ENCODE data around the gene THSD4.

THSD4 gene

DNA sequence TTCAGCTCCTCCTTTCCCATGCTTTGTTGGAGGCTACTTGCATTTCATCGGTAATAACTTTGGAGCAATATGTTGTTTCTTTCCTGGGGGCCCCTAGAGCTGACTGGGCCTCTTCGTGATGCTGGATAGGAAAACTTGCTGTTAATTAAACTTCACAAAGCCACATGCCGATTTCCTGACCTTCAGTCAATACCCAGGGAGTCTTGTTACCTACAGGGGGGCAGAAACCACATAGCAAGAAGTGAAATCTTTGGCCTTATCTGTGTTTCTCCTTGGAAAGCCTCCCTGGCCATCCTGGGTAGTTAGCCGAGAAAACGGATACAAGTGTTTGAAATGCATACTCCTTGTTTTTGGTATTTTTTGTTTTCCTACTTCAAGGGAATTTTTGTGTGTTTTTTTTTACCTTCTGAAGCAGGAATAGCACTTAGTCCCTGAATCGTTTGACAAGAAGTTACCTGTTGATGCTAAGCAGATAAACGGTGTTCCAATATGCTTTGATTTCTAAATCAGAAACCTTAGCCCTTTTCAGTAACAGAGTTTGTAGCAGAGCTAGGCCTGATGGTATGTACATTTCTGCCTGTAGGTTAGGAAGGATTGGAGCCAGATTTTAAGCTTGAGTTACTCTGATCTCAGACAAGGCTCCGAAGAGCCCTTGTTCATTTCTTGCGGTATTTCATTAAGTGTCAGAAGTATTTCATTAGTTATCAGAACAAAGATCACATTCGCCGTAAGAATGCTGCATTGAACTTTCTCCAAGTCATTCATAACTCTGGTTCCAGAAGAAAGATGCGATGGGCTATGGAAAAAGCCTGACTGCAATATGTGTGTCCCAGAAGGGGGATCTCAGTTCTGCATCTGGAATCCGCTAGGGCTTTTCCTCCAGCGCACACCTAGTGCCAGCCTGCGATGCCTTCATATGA lies 111.5 kb downstream of the THSD4 start:
- TF ChIP-seq, protein P1, sequence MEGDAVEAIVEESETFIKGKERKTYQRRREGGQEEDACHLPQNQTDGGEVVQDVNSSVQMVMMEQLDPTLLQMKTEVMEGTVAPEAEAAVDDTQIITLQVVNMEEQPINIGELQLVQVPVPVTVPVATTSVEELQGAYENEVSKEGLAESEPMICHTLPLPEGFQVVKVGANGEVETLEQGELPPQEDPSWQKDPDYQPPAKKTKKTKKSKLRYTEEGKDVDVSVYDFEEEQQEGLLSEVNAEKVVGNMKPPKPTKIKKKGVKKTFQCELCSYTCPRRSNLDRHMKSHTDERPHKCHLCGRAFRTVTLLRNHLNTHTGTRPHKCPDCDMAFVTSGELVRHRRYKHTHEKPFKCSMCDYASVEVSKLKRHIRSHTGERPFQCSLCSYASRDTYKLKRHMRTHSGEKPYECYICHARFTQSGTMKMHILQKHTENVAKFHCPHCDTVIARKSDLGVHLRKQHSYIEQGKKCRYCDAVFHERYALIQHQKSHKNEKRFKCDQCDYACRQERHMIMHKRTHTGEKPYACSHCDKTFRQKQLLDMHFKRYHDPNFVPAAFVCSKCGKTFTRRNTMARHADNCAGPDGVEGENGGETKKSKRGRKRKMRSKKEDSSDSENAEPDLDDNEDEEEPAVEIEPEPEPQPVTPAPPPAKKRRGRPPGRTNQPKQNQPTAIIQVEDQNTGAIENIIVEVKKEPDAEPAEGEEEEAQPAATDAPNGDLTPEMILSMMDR (IDR thresholded peaks at IDR 0.05): no peak

DNA sequence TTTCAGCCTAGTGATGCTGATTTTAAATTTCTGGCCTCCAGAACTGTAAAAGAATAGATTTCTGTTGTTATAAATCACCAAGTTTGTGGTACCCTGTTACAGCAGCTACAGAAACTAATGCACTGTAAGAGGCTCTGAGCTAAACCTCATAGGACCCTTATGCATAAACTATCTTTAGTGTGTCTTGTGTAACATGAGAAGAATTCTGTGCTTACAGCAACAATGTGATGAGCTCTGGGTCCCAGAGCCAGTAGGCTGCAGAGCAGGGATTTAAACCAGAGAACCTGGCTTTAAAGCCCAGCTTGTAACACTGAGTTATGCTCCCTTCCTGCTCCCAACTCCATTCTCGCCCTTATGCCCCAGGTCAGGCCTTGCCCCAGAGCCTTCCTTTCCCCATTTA lies 113.1 kb downstream of the THSD4 start:
- TF ChIP-seq, protein P1 (IDR thresholded peaks at IDR 0.05): no peak

DNA sequence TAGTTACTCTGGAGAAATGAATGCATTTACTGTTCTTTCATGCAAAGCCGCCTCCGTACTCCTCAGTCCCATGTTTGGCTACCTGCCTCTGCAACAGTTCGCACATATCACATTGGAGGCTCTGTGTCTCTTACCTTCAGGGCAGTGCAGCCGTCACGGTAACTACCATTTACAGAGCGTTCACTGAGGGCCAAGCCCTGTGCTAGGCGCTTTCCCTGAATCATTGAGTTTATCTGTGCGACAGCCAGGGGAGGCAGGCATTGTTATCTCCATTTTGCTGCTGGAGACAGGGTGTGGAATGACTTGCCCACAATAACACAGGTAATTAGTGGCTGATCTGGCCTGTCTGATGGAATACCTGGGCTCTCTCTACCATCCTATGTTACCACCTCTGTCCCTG lies 115.0 kb downstream of the THSD4 start:
- TF ChIP-seq, protein P1 (IDR thresholded peaks at IDR 0.05): no peak

DNA sequence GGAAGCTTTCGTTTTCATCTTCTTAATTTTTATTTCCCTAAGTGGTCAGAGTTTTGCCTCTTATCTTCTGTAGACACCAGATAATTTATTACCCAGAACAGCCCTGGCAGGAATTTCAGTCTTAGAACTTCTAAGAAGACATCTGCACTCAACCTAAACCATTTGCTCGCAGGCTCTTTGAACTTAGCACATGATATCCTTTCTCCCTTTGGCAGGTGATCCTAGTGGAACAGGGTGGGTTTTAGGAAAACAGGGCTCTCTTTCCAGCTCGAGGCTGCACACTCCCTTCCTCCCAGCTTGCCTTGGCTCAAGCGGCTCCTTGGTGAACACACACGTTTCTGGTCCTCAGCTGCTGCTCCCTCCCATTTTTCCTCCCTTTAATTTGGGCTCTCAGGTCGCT lies 116.5 kb downstream of the THSD4 start:
- TF ChIP-seq, protein P1 (IDR thresholded peaks at IDR 0.05): no peak

DNA sequence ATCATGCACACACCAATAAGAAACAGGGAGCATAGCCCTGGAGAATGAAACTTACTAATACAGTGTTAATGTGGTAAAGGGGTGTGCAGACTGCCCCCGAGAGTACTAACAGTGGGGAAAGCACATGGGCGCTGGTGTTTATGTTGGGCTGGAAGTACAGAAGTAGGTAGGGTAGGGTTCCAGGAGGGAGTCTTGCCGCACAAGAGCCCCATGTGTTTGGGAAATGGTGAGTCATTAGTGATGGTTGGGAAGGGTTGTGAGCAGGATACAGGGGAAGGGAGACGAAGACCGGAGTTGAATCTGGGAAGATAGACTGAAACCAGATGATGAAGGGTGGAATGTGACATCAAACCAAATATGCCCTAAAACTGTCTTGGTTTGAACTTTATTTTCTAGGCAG lies 117.1 kb downstream of the THSD4 start:
- TF ChIP-seq, protein P1 (IDR thresholded peaks at IDR 0.05): no peak

DNA sequence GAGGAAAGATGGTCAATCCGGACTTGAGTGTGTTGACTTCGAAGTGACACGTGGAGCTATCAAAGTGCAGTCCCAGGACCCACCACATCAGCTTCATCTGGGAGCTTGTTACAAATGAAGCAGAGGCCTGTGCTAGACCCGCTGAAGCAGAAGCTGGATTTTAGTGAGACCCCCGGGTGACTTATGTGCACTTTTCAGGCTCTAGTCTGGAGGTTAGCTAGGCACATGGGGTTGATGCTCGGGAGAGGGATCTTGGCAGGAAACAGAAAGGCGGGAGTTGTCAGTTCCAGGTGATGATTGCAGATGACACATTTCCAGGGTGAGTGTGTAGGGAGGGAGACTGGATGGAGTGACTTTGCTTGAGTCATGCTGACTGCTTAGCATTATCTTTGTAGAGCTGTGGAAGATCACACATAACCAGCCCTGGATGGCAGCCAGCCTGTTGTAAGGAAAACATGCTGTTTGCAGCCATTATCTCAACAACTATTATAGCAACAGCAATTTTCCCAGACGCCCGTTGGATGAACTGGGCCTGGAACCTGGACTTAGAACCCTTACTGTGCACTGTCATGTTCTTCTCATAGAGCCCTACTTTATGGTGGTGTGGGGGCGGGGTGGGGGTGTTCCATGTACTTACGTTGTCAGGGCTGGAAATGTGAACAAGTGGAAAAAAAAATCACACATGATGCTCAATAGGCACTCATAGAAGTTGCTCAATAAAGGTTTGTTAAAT lies 122.4 kb downstream of the THSD4 start:
- TF ChIP-seq, protein P1 (IDR thresholded peaks at IDR 0.05): no peak

DNA sequence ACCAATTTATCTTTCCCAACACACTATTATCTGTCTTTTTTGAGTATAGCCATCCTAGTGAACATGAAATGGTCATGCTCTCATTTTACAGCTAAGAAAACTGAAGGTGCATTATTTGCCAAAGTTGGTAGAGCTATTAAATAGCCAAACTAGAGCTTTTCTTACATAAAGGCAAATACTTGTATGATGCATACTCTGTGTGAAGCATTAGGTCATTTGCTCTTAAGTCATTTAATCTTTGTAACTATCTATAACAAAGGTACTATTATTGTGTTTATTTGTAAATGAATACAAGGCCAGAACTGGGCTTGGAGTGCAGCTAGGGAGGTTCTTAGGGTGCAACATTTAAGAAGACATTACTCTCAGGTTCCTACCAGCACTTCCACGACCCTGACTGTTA lies 123.7 kb downstream of the THSD4 start:
- TF ChIP-seq, protein P1 (IDR thresholded peaks at IDR 0.05): no peak

All from LNCAP (cell line).